HG02938 (cell line): Measurements from ENCODE around the gene ATN1.
A peak's percentile ranks its signal among the peaks of the same experiment; 100 is the strongest.

Experiments used
- ATAC-seq: cut with Tn5 transposase; IDR thresholded peaks from one replicate; pipeline ENCODE4 v1.9.1; 2021; ENCODE audit warnings: mild to moderate bottlenecking, moderate library complexity; ENCODE audit not compliant: unreplicated experiment

Gene ATN1

DNA sequence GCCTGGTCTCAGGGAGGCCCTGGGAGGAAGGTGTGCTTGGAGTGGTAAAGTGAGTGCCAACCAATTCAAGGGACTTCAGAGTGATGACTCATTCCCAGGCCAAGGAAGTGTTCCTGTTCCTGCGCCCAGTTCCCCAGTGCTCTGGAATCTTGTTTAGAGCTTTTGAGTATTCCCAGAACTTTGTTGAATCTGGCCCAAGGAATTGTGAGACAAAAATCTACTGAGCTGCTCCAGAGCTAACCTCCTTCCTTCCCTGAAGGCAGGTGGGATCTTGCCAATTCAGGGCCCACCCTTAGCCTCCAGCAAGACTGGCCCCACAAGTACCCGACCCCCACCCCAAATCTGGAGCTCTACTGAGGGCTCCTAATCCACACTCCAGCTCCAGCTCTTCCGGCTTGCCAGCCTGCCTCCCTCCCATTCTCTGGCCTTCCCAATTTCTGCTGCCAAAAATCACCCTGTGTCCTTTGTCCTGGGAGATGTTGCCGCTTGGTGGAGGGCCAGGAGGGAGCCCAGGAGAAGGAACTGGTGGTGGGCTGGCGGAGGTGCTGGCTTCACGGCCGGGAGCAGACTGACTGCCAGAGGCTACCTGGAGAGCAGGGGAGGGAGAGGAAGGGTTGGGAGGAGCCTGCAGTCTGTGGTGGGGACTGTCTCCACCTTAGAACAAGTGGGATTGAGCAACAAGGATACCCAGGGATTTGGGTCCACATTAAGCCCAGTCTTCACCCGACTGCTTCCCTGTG, 2.0 kb upstream of the ATN1 start:
- no peak for ATAC-seq

DNA sequence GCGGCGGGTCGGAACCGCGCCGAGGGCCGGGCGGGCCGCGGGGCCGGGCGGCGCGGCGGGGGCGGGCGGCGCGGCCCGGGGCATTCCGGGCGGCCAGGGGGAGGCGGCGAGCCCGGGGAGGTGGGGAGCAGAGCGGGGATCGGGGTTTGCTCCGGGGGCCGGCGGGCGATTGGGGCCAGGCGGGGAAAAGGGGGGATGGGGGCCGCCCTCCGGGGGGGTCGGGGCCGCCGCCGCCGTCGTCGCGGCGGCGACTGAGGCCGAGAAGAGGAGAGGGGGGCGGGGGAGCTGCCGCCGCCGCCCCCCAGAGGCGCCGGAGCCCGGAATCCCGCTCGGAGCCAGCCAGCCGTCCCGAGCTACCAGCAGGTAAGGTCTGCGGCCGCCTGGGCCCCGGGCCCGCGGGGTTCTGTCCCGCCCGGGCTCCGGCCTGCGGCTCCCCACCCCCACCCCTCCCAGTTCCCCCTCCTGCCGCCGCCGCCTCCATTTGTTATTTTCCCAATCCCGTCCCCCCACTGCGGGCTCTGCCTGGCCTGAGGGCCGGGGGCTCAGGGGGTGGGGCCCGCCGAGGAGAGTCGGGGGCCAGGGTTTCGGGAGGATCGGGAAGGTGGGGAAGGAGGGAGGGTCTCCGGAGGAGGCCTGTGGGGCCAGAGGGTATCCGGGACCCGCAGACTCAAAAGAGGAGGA, 403 bp downstream of the ATN1 start:
- ATAC-seq: no peak

DNA sequence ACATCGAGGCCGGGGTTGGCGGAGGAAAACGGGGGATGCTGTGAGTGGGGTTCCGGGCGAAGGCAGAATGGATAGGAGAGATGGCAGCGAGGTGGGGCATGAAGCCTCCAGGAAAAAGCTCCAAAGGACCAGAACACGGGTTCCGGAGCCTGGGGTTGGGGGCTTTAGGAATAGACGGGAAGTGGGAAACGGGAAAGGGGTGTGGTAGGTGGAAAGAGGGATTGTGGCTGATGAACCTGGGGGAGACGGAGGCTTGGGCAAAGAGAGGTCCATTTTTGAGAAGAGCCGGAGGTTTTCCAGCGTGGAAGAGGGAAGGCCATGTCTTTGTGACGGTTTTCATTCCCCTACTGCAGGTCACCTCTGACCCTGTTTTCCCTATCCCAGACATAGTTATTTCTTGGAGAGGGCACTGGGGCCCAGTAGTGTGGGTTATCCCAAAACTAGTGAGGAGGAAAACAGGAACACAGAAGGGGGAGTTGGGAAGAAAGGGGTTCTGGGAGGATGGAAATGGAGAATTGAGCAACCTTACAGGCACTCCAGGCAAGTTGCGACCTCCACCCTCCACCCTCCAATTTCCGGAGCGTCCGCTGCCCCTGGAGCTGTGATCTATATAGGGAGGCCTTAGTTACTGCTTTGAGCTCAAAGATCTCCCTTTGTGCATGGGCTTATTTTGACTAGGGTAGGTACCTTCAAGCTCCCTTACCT, 1.1 kb downstream of the ATN1 start:
- ATAC-seq: no peak

DNA sequence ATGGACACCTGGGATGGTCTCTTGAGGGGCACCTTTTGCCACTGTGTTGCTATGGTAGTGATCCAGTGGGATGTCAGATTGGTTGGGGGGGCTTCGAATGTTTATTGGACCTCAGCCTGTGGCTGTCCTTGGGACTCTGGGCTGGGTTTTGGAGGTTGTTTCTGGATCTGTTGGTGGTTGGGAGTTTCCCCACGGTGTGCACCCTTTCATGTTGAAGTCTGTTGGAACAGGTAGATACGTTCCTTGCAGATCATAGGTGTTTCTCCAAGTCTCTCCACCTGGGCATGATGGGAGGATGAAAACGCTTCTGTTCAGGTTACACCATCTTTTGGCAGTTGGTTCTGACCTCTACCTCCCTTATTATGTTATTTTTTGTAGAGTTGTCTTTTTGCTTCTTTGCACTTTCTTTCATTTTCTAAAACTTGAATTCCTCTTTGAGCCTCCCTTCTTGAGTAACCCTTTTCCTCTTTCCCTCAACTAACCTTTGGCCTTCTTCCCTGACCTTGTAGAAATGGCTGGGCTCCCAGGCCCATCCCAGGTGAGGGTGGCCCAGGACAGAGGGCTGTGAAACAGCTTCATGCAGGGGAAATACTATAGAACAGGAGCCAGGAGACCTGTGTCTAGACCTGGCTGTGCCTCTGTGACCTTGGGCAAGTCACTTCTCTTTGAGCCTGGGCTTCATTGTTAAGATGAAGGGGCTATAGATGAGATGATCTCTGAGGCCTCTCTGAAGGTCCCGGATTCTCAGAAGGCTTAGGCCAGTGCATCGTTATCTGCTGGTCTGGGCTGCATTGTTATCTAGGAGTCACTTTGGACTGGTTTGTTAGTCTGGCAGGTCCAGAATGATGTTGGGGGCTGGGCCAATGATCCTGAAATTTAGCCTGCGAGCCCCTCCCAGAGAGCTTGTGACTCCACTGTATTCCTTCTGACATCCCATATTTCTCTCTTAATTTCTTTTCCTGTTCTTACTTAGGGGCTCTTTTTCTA, 2.0 kb downstream of the ATN1 start:
- no peak for ATAC-seq

DNA sequence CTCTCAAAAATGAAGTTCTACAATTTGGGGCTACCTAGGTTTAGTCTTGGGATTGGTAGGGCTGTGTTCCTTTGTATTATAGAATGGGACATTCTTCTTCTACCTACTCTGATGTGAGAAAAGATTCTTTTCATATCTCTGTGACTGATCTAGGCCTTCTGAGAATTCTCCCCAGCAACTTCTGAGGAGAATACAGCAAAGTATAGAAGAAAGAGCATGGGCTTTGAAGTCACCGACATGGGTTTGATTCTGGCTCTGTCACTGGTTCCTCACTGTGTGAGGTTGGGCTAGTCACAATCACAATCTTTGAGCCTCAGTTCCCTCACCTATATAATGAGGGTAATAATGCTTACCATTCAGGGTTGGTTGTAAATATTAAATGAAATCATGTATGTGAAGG, 5.0 kb downstream of the ATN1 start:
- no peak for ATAC-seq

DNA sequence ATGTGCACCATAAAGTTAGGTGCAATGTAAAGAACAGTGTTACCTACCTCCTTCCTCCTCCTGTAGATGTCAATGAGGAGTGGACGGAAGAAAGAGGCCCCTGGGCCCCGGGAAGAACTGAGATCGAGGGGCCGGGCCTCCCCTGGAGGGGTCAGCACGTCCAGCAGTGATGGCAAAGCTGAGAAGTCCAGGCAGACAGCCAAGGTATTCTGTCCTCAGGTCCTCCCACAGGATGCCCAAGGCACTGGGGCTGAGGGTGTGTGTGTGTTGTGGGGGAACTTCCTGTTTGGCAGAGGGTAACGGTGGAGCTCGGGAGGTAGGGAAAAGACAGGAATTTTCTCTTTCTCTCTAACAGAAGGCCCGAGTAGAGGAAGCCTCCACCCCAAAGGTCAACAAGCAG, 6.4 kb downstream of the ATN1 start:
- no peak for ATAC-seq

DNA sequence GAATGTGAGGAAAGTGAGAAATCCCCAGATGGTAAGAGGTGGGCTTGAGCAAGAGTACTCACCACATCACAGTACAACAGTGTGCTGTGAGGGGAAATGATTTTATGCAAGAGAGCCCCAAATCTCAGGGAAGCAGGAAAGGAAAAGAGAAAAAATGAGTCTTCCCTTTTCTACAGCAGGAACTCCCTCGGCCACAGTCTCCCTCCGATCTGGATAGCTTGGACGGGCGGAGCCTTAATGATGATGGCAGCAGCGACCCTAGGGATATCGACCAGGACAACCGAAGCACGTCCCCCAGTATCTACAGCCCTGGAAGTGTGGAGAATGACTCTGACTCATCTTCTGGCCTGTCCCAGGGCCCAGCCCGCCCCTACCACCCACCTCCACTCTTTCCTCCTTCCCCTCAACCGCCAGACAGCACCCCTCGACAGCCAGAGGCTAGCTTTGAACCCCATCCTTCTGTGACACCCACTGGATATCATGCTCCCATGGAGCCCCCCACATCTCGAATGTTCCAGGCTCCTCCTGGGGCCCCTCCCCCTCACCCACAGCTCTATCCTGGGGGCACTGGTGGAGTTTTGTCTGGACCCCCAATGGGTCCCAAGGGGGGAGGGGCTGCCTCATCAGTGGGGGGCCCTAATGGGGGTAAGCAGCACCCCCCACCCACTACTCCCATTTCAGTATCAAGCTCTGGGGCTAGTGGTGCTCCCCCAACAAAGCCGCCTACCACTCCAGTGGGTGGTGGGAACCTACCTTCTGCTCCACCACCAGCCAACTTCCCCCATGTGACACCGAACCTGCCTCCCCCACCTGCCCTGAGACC, 7.8 kb downstream of the ATN1 start:
- ATAC-seq: no peak

DNA sequence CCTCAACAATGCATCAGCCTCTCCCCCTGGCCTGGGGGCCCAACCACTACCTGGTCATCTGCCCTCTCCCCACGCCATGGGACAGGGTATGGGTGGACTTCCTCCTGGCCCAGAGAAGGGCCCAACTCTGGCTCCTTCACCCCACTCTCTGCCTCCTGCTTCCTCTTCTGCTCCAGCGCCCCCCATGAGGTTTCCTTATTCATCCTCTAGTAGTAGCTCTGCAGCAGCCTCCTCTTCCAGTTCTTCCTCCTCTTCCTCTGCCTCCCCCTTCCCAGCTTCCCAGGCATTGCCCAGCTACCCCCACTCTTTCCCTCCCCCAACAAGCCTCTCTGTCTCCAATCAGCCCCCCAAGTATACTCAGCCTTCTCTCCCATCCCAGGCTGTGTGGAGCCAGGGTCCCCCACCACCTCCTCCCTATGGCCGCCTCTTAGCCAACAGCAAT, 8.5 kb downstream of the ATN1 start:
- ATAC-seq: no peak

DNA sequence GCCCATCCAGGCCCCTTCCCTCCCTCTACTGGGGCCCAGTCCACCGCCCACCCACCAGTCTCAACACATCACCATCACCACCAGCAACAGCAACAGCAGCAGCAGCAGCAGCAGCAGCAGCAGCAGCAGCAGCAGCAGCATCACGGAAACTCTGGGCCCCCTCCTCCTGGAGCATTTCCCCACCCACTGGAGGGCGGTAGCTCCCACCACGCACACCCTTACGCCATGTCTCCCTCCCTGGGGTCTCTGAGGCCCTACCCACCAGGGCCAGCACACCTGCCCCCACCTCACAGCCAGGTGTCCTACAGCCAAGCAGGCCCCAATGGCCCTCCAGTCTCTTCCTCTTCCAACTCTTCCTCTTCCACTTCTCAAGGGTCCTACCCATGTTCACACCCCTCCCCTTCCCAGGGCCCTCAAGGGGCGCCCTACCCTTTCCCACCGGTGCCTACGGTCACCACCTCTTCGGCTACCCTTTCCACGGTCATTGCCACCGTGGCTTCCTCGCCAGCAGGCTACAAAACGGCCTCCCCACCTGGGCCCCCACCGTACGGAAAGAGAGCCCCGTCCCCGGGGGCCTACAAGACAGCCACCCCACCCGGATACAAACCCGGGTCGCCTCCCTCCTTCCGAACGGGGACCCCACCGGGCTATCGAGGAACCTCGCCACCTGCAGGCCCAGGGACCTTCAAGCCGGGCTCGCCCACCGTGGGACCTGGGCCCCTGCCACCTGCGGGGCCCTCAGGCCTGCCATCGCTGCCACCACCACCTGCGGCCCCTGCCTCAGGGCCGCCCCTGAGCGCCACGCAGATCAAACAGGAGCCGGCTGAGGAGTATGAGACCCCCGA, 9.1 kb downstream of the ATN1 start:
- ATAC-seq: peak; percentile 1

DNA sequence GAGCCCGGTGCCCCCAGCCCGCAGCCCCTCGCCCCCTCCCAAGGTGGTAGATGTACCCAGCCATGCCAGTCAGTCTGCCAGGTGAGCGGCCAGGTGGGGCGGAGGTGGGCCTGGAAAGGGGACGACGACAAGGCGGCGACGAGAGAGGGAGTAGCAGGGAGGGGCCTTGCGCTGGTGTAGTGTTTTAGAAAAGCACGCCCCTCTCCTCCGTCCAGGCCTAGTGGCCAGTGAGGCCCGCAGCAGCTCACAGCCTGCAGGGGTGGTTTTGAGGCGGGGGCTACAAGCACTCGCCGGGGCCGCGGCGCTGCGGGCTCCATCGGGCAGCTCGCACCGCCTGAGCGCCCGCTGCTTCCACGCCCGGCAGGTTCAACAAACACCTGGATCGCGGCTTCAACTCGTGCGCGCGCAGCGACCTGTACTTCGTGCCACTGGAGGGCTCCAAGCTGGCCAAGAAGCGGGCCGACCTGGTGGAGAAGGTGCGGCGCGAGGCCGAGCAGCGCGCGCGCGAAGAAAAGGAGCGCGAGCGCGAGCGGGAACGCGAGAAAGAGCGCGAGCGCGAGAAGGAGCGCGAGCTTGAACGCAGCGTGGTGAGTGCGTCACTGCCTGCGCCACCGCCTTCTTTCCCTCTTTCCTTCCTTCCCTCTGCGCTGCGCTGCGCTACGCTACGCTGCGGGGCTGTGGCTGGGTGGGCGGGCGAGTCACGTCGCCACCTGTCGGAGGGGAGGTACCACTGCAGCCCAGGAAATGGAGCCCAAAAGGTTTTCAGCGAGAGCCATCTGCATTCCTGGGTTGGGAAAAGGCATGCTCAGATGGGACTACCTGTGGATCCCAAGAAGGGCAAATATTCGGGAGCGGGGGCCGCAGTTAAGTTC, 10.0 kb downstream of the ATN1 start:
- peak; percentile 86 for ATAC-seq

DNA sequence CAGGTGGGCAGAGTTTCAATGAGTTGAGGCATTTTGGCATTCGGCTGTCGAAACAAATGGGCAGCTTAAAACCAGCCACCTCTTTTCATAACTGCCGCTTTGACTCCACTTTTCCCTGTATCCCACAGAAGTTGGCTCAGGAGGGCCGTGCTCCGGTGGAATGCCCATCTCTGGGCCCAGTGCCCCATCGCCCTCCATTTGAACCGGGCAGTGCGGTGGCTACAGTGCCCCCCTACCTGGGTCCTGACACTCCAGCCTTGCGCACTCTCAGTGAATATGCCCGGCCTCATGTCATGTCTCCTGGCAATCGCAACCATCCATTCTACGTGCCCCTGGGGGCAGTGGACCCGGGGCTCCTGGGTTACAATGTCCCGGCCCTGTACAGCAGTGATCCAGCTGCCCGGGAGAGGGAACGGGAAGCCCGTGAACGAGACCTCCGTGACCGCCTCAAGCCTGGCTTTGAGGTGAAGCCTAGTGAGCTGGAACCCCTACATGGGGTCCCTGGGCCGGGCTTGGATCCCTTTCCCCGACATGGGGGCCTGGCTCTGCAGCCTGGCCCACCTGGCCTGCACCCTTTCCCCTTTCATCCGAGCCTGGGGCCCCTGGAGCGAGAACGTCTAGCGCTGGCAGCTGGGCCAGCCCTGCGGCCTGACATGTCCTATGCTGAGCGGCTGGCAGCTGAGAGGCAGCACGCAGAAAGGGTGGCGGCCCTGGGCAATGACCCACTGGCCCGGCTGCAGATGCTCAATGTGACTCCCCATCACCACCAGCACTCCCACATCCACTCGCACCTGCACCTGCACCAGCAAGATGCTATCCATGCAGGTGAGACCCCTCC, 10.8 kb downstream of the ATN1 start:
- ATAC-seq: no peak

DNA sequence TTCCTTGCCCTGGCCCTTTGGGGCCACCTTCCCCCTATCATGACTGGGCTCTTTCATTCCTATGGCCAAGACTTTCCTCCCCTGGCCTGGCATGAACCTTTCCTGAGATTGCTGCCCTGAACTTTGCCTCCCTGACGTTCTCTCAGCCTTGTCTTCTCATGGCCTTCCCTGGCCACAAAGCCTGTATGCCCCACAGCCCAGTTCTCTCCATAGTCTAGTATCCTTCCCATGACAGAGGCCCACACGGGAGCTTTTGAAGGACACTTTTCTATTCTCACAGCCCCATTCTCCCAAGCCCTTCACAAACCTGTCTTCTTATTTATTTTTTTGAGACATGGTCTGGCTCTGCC, 11.4 kb downstream of the ATN1 start:
- no peak for ATAC-seq

DNA sequence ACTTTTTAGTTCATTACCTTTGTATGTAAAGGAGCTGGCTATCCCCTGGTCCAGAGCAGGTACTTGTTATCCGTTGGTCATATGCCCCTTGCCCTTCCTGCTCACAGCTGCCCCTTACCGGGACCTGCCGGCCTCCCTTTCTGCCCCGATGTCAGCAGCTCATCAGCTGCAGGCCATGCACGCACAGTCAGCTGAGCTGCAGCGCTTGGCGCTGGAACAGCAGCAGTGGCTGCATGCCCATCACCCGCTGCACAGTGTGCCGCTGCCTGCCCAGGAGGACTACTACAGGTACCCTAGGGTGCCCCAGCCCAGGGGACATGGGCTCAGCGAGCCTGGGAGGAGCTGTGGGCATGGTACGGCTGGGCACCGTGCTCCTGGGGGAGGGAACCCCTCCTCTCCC, 13.5 kb downstream of the ATN1 start:
- no peak for ATAC-seq

DNA sequence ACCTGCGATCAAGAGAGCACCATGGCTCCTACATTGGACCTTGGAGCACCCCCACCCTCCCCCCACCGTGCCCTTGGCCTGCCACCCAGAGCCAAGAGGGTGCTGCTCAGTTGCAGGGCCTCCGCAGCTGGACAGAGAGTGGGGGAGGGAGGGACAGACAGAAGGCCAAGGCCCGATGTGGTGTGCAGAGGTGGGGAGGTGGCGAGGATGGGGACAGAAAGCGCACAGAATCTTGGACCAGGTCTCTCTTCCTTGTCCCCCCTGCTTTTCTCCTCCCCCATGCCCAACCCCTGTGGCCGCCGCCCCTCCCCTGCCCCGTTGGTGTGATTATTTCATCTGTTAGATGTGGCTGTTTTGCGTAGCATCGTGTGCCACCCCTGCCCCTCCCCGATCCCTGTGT, 14.0 kb downstream of the ATN1 start:
- ATAC-seq: no peak

DNA sequence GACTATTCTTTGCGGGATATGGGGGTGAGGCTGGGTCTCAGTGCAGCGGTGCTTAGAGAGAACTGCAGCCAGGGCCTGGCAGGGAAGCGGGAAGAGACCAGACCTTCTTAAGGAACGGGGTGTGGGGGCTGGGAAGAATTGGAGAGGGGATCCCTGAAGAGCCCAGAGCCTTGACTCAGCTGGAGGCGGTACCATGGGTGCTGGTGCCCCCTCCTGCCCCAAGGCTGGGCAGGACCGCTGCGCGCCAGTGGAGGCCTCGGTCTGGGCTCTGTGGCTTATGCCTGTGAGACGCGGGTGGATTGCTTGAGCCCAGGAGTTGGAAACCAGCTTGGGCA, 14.5 kb downstream of the ATN1 start:
- ATAC-seq: no peak

DNA sequence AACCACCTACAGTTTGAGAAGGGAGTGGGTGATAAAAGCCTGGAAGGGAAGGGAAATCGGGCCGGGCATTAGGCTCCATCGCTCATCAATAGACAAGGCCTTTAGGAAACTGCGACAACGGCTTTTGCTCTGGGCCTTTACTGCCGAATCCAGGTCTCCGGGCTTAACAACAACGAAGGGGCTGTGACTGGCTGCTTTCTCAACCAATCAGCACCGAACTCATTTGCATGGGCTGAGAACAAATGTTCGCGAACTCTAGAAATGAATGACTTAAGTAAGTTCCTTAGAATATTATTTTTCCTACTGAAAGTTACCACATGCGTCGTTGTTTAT, 15.6 kb downstream of the ATN1 start:
- peak; percentile 30 for ATAC-seq

DNA sequence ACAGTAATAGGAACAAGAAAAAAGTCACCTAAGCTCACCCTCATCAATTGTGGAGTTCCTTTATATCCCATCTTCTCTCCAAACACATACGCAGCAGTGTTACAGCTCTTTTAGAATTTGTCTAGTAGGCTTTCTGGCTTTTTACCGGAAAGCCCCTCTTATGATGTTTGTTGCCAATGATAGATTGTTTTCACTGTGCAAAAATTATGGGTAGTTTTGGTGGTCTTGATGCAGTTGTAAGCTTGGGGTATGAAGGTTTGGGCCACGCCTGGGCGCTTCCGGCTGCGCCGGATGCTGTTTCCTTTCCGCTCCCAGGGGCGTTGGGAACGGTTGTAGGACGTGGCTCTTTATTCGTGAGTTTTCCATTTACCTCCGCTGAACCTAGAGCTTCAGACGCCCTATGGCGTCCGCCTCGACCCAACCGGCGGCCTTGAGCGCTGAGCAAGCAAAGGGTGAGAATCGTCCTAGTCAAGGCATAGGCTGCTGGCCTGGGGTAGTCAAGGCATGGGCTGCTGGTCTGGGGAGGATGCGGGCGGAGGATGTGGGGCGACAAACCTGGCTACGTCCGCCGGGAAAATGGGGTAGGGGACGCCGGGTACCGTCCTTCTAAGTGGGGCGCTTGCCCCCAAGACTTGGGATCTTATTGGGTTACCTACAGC, 16.1 kb downstream of the ATN1 start, which contains the start of the genes C12orf57 and RNU7-1:
C12orf57 (plus strand) TSS at position 301 of the 659 bp plus-strand sequence; CDS start at position 401, 100 bp downstream.
RNU7-1 (plus strand) TSS at position 95 of the 659 bp plus-strand sequence.
- ATAC-seq: peak; percentile 31
